Hematopoietic multipotent progenitor cell treated with erythropoietin and hydrocortisone succinate and interleukin-3 and kit ligand, for 4 days (in vitro differentiated cells): ENCODE data around the gene ZNF407.
"Not testable (repeated sequence)": the region's sequence is repeated elsewhere in the genome, so short reads cannot be mapped to it uniquely, and the experiment has no call there.

Experiments
- DNase-seq: peaks from one replicate; pipeline ENCODE4 v3.0.0-alpha.2; 2015

Gene ZNF407

DNA sequence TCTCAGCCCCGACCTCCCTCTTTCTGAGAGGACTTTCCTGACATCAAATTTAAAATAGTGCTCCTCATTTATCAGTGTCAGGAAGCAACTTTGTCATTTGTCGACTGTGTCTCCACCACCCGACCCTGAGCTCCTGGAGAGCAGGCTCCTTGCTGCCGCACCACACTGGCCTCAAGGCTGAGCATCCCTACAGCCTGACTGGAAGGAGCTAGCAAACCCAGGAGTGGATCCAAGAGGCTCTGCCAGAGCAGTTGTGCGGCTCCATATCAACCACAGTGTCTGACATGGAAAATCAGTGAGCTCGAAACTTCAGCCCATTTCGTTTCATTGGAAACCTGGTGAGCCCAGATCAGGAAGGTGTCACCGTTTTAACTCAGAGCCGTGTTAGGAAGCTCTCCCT lies 486.1 kb downstream of the ZNF407 start:
- no peak for DNase-seq

GRCh38 chr18:75085676-75086075 lies 488.0 kb downstream of the ZNF407 start:
- not testable (repeated sequence) for DNase-seq

DNA sequence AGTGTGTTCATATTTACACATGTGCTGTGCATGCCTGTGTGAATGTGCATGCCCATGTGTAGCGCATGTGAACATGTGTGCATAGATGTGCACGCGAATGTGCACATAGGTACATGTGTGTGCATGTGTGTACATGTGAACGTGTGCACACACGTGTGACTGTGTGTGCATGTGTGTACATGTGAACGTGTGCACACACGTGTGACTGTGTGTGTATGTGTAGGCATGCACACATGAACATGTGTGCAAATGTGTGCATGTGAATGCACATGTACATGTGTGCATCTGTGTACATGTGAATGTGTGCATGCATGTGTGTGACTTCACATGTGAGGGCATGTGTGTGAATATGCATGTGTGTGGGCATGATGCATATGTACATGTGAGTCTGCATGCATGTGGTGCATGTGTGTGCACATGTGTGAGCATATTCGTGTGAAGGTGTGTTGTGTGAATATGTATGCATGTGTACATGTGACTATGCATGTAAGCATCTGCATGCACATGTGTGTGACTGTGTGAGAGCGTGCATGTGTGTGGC lies 488.9 kb downstream of the ZNF407 start:
- DNase-seq, result no peak

DNA sequence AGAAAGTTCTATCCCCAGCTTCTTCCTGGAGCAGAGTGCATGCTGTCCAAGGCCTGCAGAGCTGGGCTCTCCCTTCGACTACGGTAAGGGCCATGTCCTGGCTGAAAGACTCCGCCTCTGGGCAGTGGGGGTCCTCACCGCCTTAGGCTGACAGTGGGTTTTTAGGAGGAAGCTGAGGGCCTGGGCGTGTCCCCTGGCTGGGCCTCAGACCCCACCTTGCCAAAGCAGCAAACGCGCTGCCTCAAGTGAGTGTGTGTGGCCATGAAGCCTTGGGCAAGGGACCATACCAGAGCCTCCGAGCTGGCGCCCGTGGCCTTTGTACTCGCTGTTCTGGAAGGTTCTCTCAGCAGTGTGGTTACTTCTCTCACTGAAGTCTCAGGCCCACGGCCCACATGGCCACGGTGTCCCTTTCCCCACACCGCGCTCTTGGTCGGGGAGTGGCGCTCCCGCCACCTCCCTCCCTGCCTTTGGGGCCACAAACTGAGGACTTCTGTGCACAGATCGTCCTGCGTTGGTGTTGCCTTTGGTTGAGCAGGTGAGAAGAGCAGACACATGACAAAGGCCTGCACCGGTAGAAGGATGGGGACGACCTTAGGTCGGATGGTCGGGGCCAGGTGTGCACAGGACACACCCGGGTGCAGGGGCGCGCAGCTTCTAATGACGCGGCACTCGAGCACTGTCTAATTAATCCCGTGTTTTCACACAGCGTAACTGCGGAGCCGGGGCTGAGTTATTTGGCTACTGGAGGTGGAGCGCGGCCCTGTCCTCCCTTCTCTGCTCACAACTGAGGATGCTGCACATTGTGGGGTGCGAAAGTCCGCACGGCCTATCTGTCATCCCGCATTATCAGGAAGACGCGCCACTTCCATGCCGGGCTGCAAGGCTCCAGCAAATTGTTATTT lies 489.7 kb downstream of the ZNF407 start:
- DNase-seq, result no peak

DNA sequence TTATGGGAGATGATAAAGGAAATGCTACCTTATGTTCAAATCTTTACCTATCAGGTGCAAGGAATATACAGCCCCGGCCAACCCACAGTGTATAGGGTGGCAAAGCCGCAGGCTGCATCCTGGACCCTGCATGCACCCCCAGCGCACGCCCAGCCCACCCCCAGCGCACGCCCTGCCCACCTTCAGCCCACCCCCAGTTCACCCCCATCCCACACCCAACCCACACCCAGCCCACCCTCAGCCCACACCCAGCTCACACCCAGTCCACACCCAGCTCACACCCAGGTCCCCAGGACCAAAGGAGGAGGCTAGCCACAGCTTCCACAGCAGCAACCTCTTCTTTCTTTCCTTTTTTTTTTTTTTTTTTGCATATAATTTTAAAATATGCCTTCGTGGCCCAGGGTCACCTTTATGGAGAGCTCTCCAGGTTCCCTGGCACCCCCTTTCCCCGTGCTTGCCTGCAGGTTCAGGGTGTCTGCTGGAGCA lies 490.4 kb downstream of the ZNF407 start:
- DNase-seq, result no peak

DNA sequence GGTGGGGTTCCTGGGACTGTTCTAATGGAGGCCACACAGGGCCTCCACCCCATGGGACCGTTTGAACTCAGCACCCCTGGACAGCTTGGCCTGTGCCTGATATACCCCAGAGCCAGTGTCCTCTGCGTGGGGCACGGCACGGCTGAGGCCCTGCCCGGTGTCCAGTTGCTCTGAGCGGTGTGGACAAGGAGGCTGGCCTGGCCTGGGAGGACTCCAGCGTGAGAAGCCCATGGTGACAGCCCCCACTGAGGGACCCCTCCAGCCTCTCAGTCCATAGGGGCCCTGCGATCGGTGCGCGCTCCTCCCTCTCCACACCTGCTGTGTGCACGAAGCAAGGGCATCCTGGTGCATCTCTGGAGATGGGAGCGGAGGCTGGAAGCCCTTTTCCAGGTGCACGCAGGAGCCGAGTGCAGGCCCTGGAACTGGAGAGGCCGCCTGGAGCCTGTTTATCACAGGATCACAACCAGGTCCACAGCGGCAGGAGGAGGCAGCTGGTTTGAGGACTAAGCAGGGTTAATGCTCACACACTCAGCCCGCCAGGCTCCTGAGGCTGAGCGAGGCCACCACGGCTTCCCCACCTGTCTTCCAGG lies 491.0 kb downstream of the ZNF407 start:
- no peak for DNase-seq

DNA sequence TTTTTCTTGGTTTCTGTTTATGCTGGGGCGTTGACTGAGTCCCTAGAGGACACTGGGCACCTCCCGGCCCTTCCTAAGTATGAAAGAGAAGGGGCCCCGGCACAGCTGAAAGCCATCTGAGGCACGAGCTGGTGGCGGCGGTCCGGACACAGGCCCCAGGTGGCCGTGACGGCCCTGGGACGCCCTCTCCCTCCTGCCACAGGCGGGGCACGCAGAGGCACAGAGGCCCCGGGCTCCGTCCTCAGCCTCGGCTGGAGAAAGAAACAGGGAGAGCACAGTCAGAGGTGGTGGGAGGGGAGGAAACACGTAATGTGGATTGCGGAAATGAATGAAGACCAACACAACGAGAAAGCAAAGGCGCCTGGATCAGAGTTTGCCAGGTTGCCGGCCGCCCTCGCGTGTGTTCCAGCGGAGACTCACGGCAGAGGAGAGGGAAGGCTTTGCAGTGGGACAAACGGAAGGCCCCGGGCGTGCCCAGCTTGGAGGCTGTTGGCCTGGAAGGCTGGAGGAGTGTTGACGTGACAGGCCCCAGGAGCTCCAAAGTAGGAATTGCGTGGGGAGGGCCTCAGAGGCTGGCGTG lies 492.2 kb downstream of the ZNF407 start:
- no peak for DNase-seq

DNA sequence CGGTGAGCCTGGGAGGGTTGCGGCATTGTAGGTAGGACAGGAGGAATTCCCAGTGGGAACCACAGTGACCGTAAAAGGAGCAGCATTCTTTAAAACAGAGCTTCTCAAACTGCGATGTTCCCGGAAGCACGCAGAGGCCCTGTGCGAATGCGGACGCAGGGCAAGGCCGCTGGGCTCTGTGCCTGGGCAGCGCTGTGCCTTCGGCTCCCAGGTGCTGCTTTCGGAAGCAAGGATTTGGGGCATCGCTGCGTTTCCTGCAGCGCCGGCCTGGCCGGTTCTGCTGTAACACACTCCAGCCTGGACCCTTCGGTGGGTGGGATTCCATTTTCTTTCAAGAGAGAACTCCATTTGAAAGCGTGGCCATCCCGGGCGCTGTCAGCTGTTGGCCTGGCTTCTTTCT lies 492.7 kb downstream of the ZNF407 start:
- DNase-seq, result no peak

DNA sequence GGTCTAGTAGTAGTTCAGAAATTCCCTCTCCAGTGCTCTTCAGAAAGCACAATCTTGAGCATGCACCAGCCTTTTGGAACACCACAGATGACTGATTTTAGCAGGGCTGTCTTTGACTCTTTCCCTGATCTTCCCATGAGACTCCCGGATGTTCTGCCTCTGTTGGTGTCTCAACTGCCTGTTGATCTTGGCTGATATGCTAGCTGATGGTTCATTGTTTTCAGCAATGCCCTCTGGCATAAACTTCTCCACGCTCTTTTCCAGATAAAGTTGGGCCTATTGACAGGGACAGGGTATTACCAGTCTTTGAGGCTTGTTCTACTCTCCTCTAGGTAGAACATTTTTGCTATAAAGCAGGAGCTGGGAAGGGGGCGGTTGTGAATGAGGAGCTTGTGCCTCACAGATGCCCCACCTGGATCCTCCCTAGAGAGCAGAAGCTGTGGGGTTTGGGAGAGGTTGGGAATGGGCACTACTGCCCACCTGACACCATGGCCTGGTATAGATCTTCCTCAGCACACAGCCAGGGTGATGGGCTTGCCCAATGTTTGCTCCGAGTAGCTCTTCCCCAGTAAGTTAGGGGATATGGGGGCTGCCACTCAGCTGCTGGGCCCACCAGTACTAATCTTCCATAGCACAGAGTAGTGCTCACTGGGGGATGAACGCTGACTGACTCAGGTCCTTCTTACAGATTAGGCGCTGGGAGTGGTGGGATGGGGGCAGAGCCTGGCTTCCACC lies 500.0 kb downstream of the ZNF407 start:
- no peak for DNase-seq

- DNase-seq, result no peak
These were observed 503.4 kb downstream of the ZNF407 start for GRCh38 chr18:75100832-75101630.

- DNase-seq, result no peak
These were observed 504.2 kb downstream of the ZNF407 start for GRCh38 chr18:75101916-75102315.

GRCh38 chr18:75104029-75104428 lies 506.4 kb downstream of the ZNF407 start:
- not testable (repeated sequence) for DNase-seq

- no peak for DNase-seq
These were observed 506.8 kb downstream of the ZNF407 start for GRCh38 chr18:75104483-75104882.

GRCh38 chr18:75105551-75106254 lies 508.0 kb downstream of the ZNF407 start:
- DNase-seq, result no peak

DNA sequence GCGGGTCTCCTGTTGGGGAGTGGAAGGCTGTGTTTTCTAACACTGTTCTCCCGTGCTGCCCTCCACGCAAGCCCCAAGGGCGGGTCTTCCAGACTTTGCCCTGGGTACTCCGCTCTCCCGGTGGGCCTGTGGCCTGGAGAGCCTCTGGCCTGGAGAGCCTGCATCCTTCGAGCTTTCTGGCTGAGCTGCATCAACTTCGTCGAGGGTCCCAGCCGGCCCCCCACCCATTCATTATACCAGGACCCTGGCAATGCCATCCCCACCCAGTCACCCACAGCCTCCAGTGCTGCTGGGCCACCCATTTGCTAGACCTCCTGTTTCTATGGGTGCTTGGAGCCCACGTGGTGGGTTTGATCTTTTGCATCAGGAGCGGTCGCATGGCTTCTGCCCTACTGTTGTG lies 509.1 kb downstream of the ZNF407 start:
- DNase-seq, result no peak

- no peak for DNase-seq
These were observed 509.7 kb downstream of the ZNF407 start for GRCh38 chr18:75107196-75107930.

DNA sequence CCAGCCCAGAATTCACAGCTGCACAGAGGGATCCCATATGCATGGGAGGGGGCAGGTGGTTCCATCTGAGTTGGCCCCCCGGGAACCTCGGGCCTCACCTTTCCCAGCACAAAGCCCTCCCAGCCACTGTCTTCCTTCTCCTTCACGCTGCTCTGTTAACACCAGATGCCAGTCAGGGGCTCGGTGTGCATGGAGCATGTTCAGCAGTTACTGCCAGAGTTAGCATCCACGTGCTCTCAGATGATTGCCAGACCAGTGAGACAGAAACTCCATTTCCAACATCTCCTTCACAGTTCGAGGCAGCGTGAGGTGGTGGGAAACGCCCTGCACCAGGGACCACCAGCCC lies 510.2 kb downstream of the ZNF407 start:
- no peak for DNase-seq

DNA sequence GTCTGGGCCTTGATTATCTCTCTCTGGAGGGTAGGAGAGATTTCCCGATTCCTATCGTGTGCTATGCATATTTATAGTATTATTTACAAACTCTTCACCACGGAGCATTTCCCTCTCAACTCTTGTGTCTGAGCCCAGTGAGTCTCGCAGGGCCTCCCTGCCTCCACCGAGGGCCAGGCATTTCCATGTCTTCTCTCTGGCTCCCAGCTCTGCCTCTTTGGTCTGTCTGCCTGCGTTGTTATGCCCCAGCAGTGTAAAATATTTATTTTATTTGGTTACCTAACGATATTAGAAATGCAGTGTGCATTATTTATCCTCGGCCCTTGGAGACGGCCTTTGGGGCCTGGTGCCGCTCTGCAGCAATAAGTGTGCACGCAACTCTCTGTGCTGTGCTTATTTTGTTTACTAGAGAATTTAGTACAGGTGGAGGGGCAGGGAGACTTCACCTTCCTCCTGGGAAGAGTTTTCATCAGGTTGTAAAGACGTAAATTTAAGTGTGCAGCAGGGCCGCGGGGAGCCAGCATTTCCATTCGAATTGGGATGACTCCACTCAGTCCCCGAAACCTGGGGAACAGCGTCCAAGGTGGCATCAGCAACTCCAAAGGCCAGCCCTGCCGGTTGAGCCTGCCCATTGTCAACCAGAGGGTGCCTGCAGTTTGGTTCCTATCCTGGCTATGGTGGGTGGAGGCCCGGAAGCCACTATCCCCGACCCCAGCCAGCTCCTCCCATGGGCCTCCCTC lies 511.1 kb downstream of the ZNF407 start:
- no peak for DNase-seq

DNA sequence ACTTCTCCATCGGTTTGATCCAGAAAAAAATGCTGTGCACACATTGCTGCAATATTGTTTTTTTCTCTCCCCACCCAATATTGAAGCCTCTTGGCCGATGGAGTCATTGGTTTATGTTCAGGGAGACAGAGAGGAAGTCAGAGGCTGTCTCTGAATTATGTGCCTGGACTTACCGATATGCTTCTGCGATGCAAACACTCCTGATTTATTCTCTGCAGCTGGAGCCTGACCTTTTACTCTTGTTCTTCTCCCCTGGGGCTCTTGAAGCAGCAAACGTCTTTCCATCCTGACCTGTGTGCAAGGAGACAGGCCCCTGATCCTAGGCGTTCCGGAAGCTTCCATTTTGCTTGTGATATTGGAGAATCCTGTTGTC lies 511.6 kb downstream of the ZNF407 start:
- DNase-seq, result no peak

DNA sequence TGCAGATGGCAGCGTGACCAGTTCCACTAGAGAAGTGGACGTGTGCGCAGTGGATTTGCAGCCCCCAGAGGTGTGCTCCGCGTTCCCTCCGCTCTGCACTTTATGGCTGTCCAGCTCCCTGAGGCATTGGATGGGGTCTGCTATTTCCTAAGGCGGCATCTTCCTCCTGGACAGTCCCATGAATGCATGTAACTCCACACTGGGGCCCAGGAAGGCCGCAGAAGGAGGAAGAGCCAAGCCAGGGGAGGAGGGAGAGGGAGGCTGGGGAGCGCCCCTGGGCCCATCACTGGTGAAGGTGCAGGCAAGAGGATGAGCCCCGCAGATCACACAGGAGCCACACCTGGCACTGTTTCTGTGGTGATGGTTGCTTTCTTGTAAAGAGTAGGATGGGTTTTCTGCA lies 512.1 kb downstream of the ZNF407 start:
- no peak for DNase-seq
